Measurements from ENCODE around the gene MAP1B.
"Not testable (repeated sequence)": the region's sequence is repeated elsewhere in the genome, so short reads cannot be mapped to it uniquely, and the experiment has no call there.

Gene MAP1B

GRCh38 chr5:72107131-72107900 lies at the start of gene MAP1B:
TSS of gene MAP1B (plus strand) at chr5:72107475. CDS start at chr5:72107532, 57 bp downstream.
- DNase-seq (ENCODE audit: low read depth in 2 of 2): peak; percentile 59 to 64

- DNase-seq (ENCODE audit: low read depth in 2 of 2): no peak
Observed at GRCh38 chr5:72057816-72058215, 49.5 kb upstream of the MAP1B start.

DNA sequence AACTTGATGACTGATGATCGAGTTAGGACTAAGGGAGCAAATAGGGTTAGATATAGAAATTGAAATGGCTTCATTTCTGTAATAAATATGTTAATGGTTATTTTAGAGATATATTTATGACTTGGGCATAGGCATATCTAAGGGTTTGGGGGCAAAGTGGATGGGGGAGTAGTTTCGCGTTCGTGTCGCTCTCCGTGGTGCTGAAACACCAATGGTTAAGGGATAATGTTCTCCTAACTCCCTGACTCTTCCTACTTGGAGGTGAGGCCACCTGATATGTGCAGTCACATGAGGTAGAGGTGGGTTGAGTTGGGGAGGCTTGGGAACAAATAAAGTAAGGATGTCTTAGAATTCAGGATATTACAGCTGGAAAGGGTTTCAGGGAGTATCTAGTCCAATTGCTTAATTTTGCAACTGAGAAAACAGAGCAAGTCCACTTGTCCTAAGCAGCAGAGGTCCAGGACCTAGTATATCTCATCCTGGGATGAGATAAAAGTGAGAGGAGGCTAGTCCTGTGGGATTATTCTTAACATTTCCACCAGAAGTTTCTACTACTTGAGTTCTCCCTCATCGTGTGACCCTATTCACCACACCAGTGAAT lies 44.0 kb upstream of the MAP1B start:
- DNase-seq (ENCODE audit: low read depth in 2 of 2): no peak

DNA sequence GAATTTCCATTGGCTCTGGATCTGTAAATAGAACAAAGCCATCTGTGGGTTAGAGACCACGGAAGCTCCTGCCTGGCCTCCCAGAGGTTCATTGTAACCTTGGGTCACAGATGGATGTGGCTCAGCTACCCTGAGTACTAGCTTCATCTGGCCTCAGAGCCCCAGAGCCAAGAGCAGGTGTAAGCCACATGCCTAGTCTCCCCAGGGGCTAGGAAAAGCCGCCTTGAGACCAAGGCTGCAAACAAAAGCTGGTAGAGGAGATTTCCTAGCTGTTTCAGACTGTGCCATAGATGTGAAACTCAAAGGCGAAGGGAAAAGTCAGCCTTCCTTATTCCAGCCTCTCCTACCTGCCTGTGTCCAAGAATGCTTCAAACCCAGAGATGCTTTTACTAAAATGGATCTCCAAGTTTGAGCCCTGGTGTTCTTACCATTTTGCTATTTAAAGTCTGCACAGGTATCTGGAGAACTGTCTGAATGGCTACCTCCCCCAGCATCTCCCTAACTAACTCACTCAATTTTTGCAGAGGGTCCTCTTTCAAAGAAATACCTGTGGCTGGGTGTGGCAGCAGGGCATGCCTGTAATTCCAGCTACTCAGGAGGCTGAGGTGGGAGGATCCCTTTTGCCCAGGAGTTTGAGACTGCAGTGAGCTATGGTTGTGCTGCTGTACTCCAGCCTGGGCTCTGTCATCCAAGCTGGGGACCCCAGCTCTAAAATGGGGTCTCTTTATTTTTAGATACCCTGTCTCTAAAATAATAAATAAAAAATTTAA lies 42.3 kb upstream of the MAP1B start:
- DNase-seq (ENCODE audit: low read depth in 2 of 2): no peak

DNA sequence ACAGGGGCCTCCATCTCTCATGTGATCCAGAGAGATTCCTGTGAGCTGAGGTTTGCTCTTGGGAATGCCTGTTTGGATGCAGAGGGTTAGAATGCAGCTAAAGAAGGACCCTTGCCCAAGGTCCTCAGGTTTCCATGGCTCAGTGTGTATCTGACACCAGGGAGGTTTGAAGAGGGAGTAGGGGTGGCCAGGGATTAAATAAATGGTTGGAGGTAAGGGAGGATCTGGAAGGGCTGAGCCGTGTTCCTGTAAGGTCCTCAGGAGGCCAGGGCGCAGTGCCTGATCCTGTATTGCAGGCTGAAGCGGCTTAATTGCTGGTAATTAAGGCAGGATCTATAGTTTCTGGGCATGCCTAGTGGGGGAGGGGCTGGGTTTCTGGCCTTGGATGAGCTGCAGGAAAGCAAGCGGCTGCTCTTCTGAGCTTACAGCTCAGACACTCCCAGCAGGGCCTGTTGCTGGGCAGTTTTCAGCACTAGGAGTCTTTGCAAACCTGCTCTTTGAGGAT lies 41.5 kb upstream of the MAP1B start:
- no peak for DNase-seq (ENCODE audit: low read depth in 2 of 2)

DNA sequence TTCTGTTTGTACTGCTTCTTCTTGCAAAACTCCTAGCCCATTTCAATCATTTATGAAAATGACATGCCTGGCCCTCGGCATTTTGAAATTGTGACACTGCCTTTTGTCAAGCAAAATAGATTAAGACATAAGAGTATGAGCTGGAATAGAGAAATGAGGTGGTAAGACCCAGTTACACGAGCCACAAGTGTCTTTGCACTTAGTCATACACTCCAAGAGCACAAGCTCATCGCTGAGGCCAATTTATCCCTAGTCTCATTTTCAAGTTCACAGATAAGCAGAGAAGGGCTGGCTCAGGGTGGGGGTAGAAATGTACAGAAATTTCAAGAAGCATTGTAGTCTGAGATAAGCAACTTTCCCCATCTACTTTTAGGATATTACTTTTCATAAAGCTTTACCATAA lies 40.6 kb upstream of the MAP1B start:
- DNase-seq (ENCODE audit: low read depth in 2 of 2): peak; percentile 74 to 80

DNA sequence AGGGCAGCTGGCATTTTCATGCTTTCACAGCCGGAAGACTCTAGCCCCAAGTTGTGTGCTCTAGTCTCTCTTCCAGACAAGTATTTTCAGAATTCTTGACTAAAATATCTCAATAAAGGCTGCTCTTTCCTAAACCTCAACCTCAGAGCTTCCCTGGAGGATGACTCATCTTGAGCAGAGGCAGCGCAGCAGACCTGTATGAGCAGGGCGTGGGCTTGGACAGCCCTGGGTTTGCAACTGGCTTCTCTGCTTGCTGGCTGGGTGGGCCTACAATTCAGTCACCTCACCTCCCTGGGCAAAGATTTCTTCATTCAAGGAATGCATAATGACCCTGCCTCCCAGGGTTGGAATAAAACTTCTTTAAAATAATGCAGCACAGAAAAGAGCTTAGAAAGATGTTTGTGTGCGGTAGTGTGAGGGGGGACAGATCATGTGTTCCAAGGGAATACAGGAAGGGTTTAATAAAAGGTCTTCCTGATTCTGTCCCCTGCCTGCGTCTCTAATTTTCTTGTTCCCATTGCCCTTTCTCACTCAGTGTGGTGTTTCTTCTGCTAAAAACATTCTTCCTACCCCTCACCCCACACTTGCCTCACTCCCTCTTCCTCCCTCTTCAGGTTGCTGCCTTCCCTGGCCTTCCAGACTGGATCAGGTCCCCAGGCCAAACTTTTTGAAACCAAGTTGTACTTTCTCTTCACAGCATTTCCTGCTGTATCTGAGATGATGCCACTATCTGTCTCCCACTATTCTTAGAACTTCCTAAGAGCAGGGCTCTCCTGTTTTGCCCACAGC lies 39.4 kb upstream of the MAP1B start:
- peak; percentile 70 to 75 for DNase-seq (ENCODE audit: low read depth in 2 of 2)

GRCh38 chr5:72070529-72070928 lies 36.7 kb upstream of the MAP1B start:
- DNase-seq (ENCODE audit: low read depth in 2 of 2): no peak

DNA sequence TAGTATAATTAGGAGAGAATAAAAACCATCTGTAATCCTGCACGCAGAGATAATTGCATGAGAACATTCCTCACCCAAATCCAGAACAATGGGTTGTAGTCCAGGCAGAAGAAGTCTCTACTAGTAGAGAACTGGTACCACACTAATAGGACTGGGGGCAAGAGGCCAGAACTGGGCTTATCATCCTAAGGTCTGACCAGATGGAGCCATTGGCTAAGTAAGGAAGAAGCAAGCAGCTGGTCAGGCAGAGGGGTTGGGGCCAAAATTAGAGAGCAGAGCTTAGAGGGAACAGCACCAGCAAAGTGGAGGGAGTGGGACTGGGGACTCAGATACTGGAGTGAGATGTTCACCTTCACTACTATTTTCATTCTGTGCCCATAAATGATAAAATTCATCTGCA lies 35.4 kb upstream of the MAP1B start:
- no peak for DNase-seq (ENCODE audit: low read depth in 2 of 2)

DNA sequence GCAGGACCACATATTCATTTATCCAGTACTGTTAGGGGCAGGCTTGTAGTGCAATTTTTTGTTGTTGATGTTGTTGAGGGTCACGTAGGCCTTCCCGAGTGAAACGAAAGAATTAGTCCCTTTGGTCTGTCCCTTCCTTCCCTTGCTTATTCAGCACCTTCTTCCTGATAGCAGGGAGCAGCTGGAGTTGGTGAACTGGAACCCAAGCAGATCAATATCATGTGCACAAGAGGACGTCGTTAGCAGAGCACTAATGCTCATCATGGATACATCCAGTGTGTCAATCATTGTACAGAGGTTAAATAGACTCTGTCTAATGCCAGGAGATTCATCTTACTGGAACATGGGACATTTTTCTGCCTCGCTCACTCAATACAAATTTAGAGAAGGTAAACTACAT lies 33.0 kb upstream of the MAP1B start:
- no peak for DNase-seq (ENCODE audit: low read depth in 2 of 2)

- DNase-seq (ENCODE audit: low read depth in 2 of 2): no peak
Observed at GRCh38 chr5:72075461-72075860, 31.8 kb upstream of the MAP1B start.

GRCh38 chr5:72076621-72077300 lies 30.5 kb upstream of the MAP1B start:
- DNase-seq (ENCODE audit: low read depth in 2 of 2): no peak

- DNase-seq (ENCODE audit: low read depth in 2 of 2): no peak
Observed at GRCh38 chr5:72077390-72077789, 29.9 kb upstream of the MAP1B start.

DNA sequence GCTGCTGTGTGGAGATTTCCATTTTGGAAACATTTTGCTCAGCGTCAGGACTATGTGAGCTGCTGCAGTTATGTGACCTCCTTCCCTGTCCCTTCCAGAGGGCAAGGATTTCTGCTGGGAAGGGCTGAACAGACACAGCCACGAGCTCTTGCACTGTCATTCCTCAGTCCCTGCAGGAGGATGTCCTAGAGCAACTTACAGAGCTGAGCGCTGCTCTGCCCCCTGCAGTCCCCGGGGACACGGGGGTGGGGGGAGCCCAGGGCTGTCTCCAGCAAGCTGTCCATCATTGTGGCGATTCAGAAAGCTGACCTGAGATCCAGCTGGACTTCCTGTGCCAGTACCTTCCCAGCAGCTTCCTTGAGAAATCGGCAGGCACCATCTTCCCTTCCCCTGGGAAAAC lies 28.0 kb upstream of the MAP1B start:
- no peak for DNase-seq (ENCODE audit: low read depth in 2 of 2)

GRCh38 chr5:72082048-72082447 lies 25.2 kb upstream of the MAP1B start:
- DNase-seq (ENCODE audit: low read depth in 2 of 2): no peak

- no peak for DNase-seq (ENCODE audit: low read depth in 2 of 2)
Observed at GRCh38 chr5:72084876-72085275, 22.4 kb upstream of the MAP1B start.

DNA sequence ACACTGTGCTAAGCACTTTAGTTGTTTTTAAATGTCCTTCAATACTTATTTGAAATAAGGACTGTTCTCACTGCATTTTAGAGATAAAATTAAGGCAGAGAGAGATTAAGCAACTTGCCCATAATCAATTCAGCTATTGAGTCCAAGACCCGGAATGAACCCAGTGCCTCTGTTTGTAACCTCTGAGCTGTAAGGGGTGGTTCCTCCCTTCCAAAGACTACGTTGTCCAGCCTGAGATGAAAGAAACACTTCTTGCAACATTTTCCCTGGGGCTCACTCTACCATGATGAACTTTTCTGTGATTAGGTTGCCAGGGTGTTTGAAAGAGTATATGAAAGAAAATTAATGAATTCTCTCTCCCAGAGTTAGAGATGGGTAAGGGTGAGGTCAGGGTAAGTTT lies 22.0 kb upstream of the MAP1B start:
- DNase-seq (ENCODE audit: low read depth in 2 of 2): no peak

DNA sequence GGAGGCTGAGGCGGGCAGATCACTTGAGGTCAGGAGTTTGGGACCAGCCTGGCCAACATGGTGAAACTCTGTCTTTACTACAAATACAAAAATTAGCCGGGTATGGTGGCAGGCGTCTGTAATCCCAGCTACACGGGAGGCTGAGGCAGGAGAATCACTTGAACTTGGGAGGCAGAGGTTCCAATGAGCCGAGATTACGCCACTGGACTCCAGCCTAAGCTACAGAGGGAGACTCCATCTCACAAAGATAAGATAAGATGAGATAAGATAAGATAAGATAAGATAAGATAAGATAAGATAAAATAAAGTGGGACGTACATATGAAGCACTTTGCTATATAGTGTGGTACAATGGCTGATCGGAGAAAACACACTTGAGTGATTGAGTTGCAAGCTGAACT lies 17.6 kb upstream of the MAP1B start:
- not testable (repeated sequence) for DNase-seq (ENCODE audit: low read depth in 2 of 2)

DNA sequence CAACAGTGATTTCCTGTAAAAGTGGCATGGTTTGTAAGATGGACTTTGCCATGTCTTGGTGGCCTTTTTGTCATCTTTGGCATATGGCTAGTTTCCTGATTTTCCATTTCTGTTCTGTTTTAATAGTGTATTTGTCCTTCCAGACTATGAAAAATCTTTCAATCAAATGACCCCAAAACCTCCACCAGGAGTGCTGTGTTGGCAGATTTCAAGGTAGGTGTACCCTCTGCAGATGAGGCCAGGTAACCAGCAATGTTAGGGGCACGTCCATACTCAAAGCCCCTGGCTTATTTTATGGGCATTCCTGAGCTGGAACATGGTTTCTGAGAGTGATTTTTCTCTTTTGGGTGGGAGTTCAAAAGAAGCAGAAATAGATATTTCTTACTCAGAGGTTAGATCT lies 15.2 kb upstream of the MAP1B start:
- DNase-seq (ENCODE audit: low read depth in 2 of 2): no peak

- no peak for DNase-seq (ENCODE audit: low read depth in 2 of 2)
Observed at GRCh38 chr5:72093217-72093616, 14.1 kb upstream of the MAP1B start.

DNA sequence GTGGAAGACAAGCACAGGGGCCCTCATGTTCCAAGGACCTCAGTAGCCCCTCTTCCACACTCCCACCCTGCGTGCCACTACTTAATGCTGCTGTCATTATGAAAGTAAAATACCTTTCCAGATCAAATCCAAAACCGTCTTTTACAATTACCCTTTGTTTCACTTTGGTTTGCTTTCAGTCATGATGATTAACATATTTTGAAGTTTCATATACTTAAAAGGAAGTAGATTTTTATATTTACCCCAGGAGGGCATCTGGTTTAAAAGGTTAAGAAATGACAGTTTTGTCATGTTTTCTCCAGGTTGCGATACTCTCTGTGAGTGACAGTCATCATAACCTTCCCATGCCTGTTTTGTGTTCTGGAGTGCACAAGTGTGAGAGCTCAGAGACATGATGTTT lies 13.5 kb upstream of the MAP1B start:
- no peak for DNase-seq (ENCODE audit: low read depth in 2 of 2)
